SW480 (cell line): ENCODE data around the gene SRGAP3.

Source experiments
- DNase-seq: peaks from one replicate; pipeline ENCODE4 v3.0.0-alpha.2; 2016; ENCODE audit warnings: low spot score

SRGAP3 gene

DNA sequence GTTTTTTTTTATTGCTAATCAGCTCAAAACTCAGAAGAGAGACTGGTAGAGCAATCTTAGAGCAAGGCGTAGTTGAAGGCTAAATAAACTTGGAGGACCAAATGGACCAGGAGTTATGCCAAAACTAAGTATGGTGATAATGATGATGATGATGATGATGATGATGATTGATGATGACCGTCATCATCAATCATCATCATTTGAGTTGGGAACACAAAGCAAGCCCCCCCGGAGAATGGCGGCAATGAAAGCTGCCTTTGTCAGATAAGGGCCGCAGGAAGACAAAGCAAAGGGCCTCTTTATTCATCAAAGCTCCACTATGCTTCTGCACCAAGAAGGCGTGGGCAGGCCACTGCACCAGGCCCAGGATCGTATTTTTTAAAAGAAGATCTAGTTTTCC lies 204.1 kb downstream of the SRGAP3 start:
- DNase-seq, result no peak

DNA sequence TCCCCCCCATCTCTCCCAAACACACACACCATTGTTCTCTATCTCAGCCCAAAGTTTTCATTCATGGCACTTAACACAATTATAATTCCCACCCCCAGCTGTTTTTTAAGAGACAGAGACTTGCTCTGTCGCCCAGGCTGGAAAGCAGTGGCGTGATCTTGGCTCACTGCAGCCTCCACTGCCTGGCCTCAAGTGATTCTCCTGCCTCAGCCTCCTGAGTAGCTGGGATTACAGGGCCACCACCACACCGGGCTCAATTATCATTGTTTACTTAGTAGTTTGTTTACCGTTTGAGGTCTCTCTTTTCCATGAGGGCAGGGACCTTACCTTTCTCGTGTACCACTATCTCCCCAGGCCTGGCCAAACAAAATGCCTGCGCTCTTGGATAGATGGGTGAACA lies 206.4 kb downstream of the SRGAP3 start:
- no peak for DNase-seq

DNA sequence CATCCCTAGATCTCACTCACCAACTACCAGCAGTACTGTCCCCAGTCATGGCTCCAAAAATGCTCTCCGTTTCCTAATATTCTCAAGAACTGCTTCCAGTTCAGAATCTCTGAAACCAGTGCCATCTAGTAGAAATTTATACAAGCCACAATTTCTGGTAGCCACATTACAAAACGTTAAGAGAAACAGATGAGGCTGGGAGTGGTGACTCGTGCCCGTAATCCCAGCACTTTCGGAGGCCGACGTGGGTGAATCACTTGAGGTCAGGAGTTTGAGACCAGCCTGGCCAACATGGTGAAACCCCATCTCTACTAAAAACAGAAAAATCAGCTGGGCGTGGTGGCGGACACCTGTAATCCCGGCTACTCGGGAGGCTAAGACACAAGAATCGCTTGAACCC lies 207.8 kb downstream of the SRGAP3 start:
- DNase-seq, result no peak

GRCh38 chr3:9040996-9041395 lies 208.4 kb downstream of the SRGAP3 start:
- no peak for DNase-seq

DNA sequence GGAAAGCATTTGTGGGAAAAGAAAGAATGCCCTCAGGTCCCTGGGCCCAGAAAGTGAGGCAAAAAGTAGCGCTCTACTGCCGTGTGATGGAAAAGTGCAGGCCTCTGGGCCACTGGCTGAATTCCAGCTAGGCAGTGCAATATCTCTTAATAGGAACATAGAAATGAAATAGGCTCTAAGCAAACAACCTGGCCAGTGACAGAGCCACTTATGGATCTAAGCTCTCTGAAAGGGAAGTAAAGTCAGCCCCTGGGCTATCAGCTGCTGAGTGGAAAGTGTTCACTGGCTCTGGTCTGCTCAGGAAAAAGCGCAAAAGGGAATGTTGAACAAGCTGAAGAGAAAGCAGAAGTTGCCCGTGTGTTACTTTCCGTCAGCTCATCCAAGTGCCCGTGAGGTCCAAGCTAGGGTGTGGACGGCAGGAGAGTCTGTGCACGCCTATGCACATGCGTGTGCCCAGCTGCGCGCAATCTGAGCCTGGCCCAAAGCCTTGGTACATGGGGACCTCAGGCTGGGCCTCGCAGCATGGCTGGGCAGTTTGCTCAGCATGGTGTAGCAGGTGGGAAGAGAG lies 212.2 kb downstream of the SRGAP3 start:
- no peak for DNase-seq

- no peak for DNase-seq
Observed at GRCh38 chr3:9036404-9037131, 212.9 kb downstream of the SRGAP3 start.

DNA sequence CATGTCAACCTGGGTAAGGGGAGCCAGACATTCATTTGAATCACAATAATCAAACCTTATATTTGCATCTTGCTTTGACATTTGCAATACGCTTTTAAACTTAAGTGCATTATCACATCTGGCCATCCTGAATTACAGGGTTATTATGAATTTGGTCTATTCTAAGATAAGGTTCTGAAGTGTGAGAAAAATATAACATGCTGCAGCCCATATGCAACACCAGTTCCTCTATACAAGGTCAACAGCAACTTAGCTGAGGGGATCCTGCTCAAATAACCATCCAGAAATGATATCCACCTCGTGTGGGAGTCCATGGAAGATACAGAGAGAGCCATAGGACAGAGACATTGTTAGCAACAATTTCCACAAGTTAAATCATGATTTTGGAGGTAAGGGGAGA lies 213.5 kb downstream of the SRGAP3 start:
- DNase-seq, result no peak

DNA sequence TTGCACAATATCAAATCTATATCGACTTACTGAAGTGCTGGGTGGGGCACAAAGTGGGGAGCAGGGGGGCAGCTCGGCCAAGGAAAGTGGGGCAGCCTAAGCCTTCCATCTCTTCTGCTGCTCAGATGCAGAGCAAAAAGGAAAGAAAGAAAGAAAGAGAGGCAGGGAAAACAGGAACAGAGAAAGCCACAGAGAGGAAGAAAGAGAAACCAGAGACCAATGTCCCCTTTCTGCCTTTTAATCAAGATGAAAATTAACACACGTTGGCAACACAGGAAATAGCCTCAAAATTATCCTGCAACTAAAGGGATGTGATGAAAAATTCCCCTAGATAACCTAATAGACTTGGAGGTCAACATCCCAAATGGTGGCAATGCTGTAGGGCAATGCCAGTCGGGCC lies 214.0 kb downstream of the SRGAP3 start:
- no peak for DNase-seq

- DNase-seq, result no peak
Observed at GRCh38 chr3:9033867-9034266, 215.6 kb downstream of the SRGAP3 start.

GRCh38 chr3:9032231-9032777 lies 217.1 kb downstream of the SRGAP3 start:
- no peak for DNase-seq

GRCh38 chr3:9030034-9030433 lies 219.4 kb downstream of the SRGAP3 start:
- no peak for DNase-seq

DNA sequence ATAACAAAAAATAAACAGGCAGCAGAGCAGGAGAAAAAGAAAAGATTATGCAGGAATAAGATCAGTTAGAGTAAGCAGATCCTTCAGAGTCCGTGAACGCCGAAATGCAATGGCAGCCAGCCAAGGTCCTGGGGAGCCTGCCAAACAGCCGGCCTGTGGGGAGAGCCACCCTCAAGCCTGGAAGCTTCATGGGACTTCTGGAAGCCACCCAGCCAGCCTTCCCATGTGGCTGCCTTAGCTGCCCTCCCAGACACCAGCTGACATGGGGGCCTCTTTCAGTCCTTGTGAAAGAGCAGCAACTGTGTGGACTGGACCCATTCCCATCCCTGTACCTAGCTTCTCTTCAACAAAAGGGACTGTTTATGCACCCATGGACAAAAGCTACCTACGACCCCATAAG lies 221.3 kb downstream of the SRGAP3 start:
- DNase-seq, result no peak

- DNase-seq, result no peak
Observed at GRCh38 chr3:9026320-9027045, 223.0 kb downstream of the SRGAP3 start.

- DNase-seq, result no peak
Observed at GRCh38 chr3:9024341-9024740, 225.1 kb downstream of the SRGAP3 start.

GRCh38 chr3:9023226-9023590 lies 226.2 kb downstream of the SRGAP3 start:
- no peak for DNase-seq

GRCh38 chr3:9022305-9023225 lies 226.9 kb downstream of the SRGAP3 start:
- no peak for DNase-seq

DNA sequence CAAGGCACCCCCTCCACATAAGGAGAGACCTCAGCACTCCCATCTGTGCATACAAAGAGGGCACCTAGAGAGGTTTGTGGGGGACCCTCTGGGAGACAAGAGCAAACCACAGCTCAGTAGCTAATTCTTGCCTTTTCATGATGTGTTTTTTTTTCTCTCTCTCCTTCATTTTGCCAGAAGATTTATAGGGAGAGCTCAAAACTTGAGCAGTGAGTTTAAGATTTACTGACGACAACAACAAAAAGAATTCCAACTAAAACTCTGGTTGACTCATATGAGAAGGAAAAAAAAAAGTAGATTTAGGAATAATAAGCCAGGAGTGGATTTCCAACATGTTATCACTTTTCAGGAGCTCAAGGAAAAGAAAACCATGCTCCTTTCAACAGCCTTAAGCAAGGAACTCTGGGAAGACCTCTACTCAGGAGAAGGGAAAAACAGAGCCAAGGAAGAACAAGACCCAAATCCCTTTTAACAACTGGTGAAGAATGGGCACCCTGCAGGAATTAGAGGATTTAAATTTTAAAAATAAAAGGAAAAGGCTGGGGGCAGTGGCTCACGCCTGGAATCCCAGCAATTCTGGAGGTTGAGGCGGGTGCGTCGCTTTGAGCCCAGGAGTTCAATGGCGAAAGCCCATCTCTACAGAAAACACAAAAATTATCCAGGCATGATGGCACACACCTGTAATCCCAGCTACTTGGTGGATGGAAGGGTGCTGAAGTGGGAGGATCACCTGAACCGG lies 228.0 kb downstream of the SRGAP3 start:
- no peak for DNase-seq

DNA sequence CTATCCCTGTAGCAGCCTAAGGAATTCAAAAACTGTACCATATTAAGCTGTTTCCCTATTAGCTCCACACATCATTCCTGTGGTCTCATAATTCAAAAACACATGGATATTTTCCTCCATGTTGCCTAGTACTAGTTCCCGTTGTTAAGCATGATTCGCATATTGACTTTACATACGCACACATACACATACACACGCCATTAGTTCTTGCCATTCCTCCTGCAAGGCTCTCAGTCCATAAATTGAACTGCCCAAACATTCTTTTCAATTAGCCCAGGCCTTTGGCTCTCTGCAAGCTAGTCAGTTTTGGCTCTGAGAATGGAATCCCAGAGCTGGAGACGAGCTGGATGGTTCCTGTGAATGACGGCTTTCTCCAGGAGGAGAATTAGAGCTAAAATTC lies 229.0 kb downstream of the SRGAP3 start:
- DNase-seq, result no peak

- DNase-seq, result no peak
Observed at GRCh38 chr3:9019259-9019961, 230.0 kb downstream of the SRGAP3 start.

GRCh38 chr3:9015250-9015649 lies 234.2 kb downstream of the SRGAP3 start:
- DNase-seq, result no peak
